Activated CD4-positive, alpha-beta T cell treated with anti-CD3 and anti-CD28 coated beads for 24 hours (primary cell): ENCODE data around the gene OTOP2.
"Not testable (repeated sequence)": the region's sequence is repeated elsewhere in the genome, so short reads cannot be mapped to it uniquely, and the experiment has no call there.

ENCODE experiments used
- DNase-seq, 2 donors: peaks; one replicate each; pipeline ENCODE4 v3.0.0-alpha.2; 2020; ENCODE audit warnings: low read depth in 2 of 2

The OTOP2 gene

GRCh38 chr17:74971069-74971841, 47.2 kb downstream of the OTOP2 start:
- no peak for DNase-seq

GRCh38 chr17:74971842-74972106, 47.7 kb downstream of the OTOP2 start:
- no peak for DNase-seq

GRCh38 chr17:74972107-74972972, 48.3 kb downstream of the OTOP2 start, which contains the start of gene HID1:
HID1 (minus strand) TSS chr17:74972759; CDS start chr17:74972656, 103 bp downstream.
- peak; percentile 69 for DNase-seq

- DNase-seq, result no peak
Measured at GRCh38 chr17:74972973-74973328, 48.9 kb downstream of the OTOP2 start.

GRCh38 chr17:74975943-74976342, 51.9 kb downstream of the OTOP2 start:
- no peak for DNase-seq

- no peak for DNase-seq
Measured at GRCh38 chr17:74977802-74978201, 53.7 kb downstream of the OTOP2 start.

- no peak for DNase-seq
Measured at GRCh38 chr17:74978240-74978639, 54.2 kb downstream of the OTOP2 start.

- DNase-seq, result no peak
Measured at GRCh38 chr17:74979408-74980146, 55.5 kb downstream of the OTOP2 start.

- DNase-seq, result no peak
Measured at GRCh38 chr17:74981318-74981978, 57.4 kb downstream of the OTOP2 start.

GRCh38 chr17:74981979-74982662, 58.0 kb downstream of the OTOP2 start:
- peak; percentile 56 to 71 for DNase-seq

- DNase-seq, result not testable (repeated sequence)
Measured at GRCh38 chr17:74982663-74983313, 58.7 kb downstream of the OTOP2 start.
